ENCODE results near the gene GAPDH. TPM values are rescaled to one million over a fixed set of nuclear protein-coding genes. Genes with fewer than 3 reads are reported as not detected.

GAPDH gene
- total RNA-seq, 1 donor from 2014 or later: 5,044 TPM

DNA sequence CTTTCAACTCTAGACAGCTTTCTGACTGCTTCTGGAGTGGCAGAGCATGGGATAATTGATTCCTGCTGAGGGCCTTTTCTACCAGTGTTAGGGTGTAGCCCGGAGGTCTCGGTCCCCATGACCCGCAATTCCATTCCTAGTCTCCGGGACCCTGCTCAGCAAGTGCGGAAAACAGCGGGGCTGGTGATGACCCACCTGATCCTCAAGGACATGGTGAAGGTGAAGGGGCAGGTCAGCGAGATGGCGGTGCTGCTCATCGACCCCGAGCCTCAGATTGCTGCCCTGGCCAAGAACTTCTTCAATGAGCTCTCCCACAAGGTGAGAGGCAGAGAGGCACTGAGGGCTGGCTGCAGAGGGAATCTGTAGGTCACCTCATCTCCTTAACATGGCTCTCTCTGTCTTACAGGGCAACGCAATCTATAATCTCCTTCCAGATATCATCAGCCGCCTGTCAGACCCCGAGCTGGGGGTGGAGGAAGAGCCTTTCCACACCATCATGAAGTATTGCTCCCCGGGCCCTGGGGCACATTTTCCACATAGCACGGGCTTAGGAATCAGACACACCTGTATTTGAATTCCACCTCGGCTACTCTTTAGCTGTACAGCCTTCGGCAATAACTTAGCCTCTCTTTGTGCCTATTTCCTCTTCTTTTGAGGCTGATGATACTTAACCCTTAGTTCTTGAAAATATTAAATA lies 5.6 kb upstream of the GAPDH start:
- intact Hi-C loops (cut with micrococcal nuclease): no loop called here

DNA sequence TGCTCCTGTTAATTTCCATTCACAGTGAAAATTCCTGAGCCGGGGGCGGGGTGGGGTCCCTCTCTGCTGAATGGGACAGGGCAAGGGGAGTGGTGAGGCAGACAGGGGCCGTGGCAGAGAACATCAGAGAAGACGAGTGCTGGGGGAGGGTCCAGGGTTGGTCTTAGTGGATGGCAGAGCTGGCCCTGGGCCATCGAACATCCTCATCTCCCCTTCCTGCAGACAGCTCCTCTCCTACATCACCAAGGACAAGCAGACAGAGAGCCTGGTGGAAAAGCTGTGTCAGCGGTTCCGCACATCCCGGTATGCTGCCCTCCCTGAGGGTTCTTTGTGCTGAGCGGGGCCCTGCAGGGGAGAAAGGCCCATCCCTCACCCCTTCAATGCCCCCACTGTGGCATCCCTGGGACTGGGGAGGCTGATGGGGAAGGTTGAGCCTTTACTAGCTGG lies 5.0 kb upstream of the GAPDH start:
- intact Hi-C loops (cut with micrococcal nuclease): no loop called here

GRCh38 chr12:6530576-6531260 lies 3.6 kb upstream of the GAPDH start:
- intact Hi-C loops (cut with micrococcal nuclease): loop anchor here (5.0 kb wide), 1 partner anchor 132 kb away; the partner anchor contains the start of gene ING4

GRCh38 chr12:6532051-6532926 lies 2.0 kb upstream of the GAPDH start:
- intact Hi-C loops (cut with micrococcal nuclease): loop anchor here (5.0 kb wide), 1 partner anchor 130 kb away; the partner anchor contains the start of gene ING4

GRCh38 chr12:6532927-6533652 lies 1.2 kb upstream of the GAPDH start:
- intact Hi-C loops (cut with micrococcal nuclease): loop anchor here (5.0 kb wide), 1 partner anchor 129 kb away; the partner anchor contains the start of gene ING4

DNA sequence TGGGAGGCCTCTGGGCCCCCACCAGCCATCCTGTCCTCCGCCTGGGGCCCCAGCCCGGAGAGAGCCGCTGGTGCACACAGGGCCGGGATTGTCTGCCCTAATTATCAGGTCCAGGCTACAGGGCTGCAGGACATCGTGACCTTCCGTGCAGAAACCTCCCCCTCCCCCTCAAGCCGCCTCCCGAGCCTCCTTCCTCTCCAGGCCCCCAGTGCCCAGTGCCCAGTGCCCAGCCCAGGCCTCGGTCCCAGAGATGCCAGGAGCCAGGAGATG lies 729 bp upstream of the GAPDH start:
- intact Hi-C loops (cut with micrococcal nuclease): loop anchor here (5.0 kb wide), 1 partner anchor 129 kb away; the partner anchor contains the start of gene ING4

DNA sequence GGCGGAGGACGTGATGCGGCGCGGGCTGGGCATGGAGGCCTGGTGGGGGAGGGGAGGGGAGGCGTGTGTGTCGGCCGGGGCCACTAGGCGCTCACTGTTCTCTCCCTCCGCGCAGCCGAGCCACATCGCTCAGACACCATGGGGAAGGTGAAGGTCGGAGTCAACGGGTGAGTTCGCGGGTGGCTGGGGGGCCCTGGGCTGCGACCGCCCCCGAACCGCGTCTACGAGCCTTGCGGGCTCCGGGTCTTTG lies 303 bp downstream of the GAPDH start:
- intact Hi-C loops (cut with micrococcal nuclease): loop anchor here (1.0 to 5.0 kb wide), 9 partner anchors 40 to 318 kb away; partner anchors contain the start of genes CHD4, ING4, NCAPD2 and USP5

DNA sequence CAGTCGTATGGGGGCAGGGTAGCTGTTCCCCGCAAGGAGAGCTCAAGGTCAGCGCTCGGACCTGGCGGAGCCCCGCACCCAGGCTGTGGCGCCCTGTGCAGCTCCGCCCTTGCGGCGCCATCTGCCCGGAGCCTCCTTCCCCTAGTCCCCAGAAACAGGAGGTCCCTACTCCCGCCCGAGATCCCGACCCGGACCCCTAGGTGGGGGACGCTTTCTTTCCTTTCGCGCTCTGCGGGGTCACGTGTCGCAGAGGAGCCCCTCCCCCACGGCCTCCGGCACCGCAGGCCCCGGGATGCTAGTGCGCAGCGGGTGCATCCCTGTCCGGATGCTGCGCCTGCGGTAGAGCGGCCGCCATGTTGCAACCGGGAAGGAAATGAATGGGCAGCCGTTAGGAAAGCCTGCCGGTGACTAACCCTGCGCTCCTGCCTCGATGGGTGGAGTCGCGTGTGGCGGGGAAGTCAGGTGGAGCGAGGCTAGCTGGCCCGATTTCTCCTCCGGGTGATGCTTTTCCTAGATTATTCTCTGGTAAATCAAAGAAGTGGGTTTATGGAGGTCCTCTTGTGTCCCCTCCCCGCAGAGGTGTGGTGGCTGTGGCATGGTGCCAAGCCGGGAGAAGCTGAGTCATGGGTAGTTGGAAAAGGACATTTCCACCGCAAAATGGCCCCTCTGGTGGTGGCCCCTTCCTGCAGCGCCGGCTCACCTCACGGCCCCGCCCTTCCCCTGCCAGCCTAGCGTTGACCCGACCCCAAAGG lies 804 bp downstream of the GAPDH start:
- intact Hi-C loops (cut with micrococcal nuclease): loop anchor here (1.0 to 5.0 kb wide), 10 partner anchors 21 to 317 kb away; partner anchors contain the start of genes CHD4, IFFO1, ING4 and NCAPD2

- intact Hi-C loops (cut with micrococcal nuclease): loop anchor here (1.0 to 2.0 kb wide), 5 partner anchors 21 to 199 kb away; partner anchors contain the start of genes CHD4 and IFFO1
These were observed 1.3 kb downstream of the GAPDH start for GRCh38 chr12:6535697-6535946.

DNA sequence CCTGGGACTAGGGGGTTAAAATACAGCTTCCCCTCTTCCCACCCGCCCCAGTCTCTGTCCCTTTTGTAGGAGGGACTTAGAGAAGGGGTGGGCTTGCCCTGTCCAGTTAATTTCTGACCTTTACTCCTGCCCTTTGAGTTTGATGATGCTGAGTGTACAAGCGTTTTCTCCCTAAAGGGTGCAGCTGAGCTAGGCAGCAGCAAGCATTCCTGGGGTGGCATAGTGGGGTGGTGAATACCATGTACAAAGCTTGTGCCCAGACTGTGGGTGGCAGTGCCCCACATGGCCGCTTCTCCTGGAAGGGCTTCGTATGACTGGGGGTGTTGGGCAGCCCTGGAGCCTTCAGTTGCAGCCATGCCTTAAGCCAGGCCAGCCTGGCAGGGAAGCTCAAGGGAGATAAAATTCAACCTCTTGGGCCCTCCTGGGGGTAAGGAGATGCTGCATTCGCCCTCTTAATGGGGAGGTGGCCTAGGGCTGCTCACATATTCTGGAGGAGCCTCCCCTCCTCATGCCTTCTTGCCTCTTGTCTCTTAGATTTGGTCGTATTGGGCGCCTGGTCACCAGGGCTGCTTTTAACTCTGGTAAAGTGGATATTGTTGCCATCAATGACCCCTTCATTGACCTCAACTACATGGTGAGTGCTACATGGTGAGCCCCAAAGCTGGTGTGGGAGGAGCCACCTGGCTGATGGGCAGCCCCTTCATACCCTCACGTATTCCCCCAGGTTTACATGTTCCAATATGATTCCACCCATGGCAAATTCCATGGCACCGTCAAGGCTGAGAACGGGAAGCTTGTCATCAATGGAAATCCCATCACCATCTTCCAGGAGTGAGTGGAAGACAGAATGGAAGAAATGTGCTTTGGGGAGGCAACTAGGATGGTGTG lies 1.9 kb downstream of the GAPDH start:
- intact Hi-C loops (cut with micrococcal nuclease): loop anchor here (1.0 to 2.0 kb wide), 5 partner anchors 20 to 199 kb away; partner anchors contain the start of genes CHD4 and IFFO1

- intact Hi-C loops (cut with micrococcal nuclease): no loop called here
These were observed 2.7 kb downstream of the GAPDH start for GRCh38 chr12:6536894-6537579.

DNA sequence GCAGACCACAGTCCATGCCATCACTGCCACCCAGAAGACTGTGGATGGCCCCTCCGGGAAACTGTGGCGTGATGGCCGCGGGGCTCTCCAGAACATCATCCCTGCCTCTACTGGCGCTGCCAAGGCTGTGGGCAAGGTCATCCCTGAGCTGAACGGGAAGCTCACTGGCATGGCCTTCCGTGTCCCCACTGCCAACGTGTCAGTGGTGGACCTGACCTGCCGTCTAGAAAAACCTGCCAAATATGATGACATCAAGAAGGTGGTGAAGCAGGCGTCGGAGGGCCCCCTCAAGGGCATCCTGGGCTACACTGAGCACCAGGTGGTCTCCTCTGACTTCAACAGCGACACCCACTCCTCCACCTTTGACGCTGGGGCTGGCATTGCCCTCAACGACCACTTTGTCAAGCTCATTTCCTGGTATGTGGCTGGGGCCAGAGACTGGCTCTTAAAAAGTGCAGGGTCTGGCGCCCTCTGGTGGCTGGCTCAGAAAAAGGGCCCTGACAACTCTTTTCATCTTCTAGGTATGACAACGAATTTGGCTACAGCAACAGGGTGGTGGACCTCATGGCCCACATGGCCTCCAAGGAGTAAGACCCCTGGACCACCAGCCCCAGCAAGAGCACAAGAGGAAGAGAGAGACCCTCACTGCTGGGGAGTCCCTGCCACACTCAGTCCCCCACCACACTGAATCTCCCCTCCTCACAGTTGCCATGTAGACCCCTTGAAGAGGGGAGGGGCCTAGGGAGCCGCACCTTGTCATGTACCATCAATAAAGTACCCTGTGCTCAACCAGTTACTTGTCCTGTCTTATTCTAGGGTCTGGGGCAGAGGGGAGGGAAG lies 3.5 kb downstream of the GAPDH start:
- intact Hi-C loops (cut with micrococcal nuclease): loop anchor here (1.0 kb wide), 1 partner anchor 114 kb away; no protein-coding TSS in a partner anchor

- intact Hi-C loops (cut with micrococcal nuclease): loop anchor here (1.0 kb wide), 1 partner anchor 115 kb away; no protein-coding TSS in a partner anchor
These were observed 4.3 kb downstream of the GAPDH start for GRCh38 chr12:6538420-6539313.

DNA sequence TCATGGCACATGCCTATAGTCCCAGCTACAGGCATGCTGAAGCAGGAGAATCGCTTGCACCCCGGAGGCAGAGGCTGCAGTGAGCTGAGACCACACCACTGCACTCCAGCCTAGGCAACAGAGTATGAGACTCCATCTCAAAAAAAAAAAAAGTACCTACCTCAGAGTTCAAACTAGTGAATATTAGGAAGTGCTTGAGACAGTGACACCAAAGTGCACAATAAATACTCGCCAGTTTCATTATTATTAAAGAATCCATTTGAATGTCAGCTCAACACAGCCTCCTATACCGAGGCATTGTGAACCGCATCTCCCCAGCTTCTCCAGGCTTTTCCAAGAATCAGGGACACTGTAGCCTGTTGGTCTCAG lies 5.0 kb downstream of the GAPDH start:
- intact Hi-C loops (cut with micrococcal nuclease): no loop called here

GRCh38 chr12:6539707-6540134 lies 5.4 kb downstream of the GAPDH start:
- intact Hi-C loops (cut with micrococcal nuclease): no loop called here

GRCh38 chr12:6540181-6540877 lies 6.0 kb downstream of the GAPDH start:
- intact Hi-C loops (cut with micrococcal nuclease): no loop called here
